Caco-2 (cell line): ENCODE results near the gene MBP. TPM values are rescaled to one million over a fixed set of nuclear protein-coding genes. Genes with fewer than 3 reads are reported as not detected.

Experiments used
- BruUV-seq: library from RNA; stranded (reverse); fragments of 400-500 nt; replicated peaks from 2 replicates; lab custom pipeline; 2021; lab: Mats Ljungman, UMichigan
- CTCF ChIA-PET: fragments of 300-600 bp; sonication (Branson Sonifier 250); formaldehyde crosslinking; loops from one replicate; lab custom pipeline; 2022; ENCODE audit warnings: antibody characterized with exemption; lab: Charles Lee
- POLR2A ChIA-PET: fragments of 300-600 bp; sonication (Branson Sonifier 250); formaldehyde crosslinking; loops from one replicate; lab custom pipeline; 2022; ENCODE audit warnings: antibody characterized with exemption; lab: Charles Lee
- DNase-seq, 2 experiments: peaks; one replicate each; pipeline versions ENCODE4 v3.0.0 to v3.0.0-alpha.2; 2020 to 2022
- H3K27me3 ChIP-seq: replicated peaks from 2 replicates; pipeline ENCODE4 v1.6.0; 2011; ENCODE audit warnings: low read length; ENCODE audit not compliant: control insufficient read depth, insufficient read depth
- H3K36me3 ChIP-seq: 2 replicates; pipeline ENCODE4 v1.5.1; 2011; ENCODE audit warnings: low read length; ENCODE audit not compliant: control insufficient read depth, insufficient read depth
- H3K4me1 ChIP-seq: fragments of 250-450 bp; sonication (Bioruptor Pico); 2 replicates; pipeline ENCODE4 v1.5.1; 2020; ENCODE audit warnings: mild to moderate bottlenecking
- H3K4me3 ChIP-seq: 2 replicates; pipeline ENCODE4 v1.5.1; 2011; ENCODE audit warnings: low read depth, mild to moderate bottlenecking, control low read depth, low read length
- H3K9me3 ChIP-seq: fragments of 250-450 bp; sonication (Bioruptor Pico); 2 replicates; pipeline ENCODE4 v1.5.1; 2020; ENCODE audit warnings: mild to moderate bottlenecking, moderate library complexity
- H3K27ac Mint-ChIP-seq: one replicate; pipeline ENCODE4 v1.8.0; 2022; ENCODE audit warnings: mixed read lengths; ENCODE audit not compliant: unreplicated experiment
- H3K27me3 Mint-ChIP-seq: one replicate; pipeline ENCODE4 v1.8.0; 2022; ENCODE audit warnings: mixed read lengths; ENCODE audit not compliant: insufficient read depth, unreplicated experiment
- H3K36me3 Mint-ChIP-seq: one replicate; pipeline ENCODE4 v1.8.0; 2022; ENCODE audit warnings: mild to moderate bottlenecking, mixed read lengths; ENCODE audit not compliant: insufficient read depth, unreplicated experiment
- H3K4me1 Mint-ChIP-seq: one replicate; pipeline ENCODE4 v1.8.0; 2022; ENCODE audit warnings: low read depth, mixed read lengths; ENCODE audit not compliant: unreplicated experiment
- H3K4me3 Mint-ChIP-seq: one replicate; pipeline ENCODE4 v1.8.0; 2022; ENCODE audit warnings: mild to moderate bottlenecking, moderate library complexity, mixed read lengths; ENCODE audit not compliant: unreplicated experiment
- H3K9me3 Mint-ChIP-seq: one replicate; pipeline ENCODE4 v1.8.0; 2022; ENCODE audit warnings: mixed read lengths; ENCODE audit not compliant: unreplicated experiment
- CTCF ChIP-seq, 2 experiments: fragments of 200-600 bp in 1 of 2; IDR thresholded peaks; 1 replicate in 1 of 2; 2 replicates in 1 of 2; pipeline versions ENCODE4 v1.5.1 to v1.8.0; 2011 to 2022; ENCODE audit warnings: antibody characterized with exemption in 1 of 2, control low read depth in 1 of 2, inconsistent platforms in 1 of 2, low read depth in 1 of 2, low read length in 1 of 2, mild to moderate bottlenecking in 1 of 2, moderate library complexity in 1 of 2; ENCODE audit not compliant: insufficient read depth in 1 of 2, severe bottlenecking in 1 of 2, unreplicated experiment in 1 of 2
- intact Hi-C: fragments of 100-400 bp; cut with micrococcal nuclease; formaldehyde crosslinking; loops from one replicate; pipeline ENCODE4 v1.10.0; 2022; ENCODE audit not compliant: unreplicated experiment
- total RNA-seq: library from RNA; stranded (reverse); gene quantifications from 2 replicates; pipeline ENCODE4 v1.2.3, GENCODE V29; 2022

Gene MBP
- total RNA-seq, 1 experiment from 2014 or later: 11.4 TPM

DNA sequence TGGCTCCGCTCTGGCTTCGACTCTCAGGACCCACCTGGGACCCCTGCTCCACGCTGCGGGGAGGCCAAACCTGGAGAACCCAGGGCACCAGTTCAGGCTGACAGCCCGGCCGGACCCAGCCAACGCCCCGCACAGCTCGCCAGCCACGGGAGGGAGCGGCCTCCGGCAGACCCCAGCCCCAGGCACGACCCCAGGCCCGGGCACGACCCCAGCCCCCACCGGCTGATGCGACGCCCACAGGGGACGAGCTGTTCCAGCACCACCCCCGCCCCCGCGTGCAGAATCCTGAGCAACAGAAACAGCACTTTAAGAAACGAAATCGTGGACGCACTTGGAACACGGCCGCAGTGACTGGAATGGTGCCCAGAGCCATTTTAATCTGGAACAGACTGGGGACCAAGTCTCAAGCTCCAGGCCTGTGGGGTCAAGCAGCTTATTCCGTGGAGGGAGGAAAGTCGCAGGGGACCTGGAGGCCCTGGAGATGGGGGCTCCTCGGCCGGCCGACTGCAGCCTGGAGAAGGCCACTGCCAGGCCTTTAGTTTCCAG lies 74.2 kb downstream of the MBP start:
- intact Hi-C loops: loop anchor here (5.0 kb wide), 4 partner anchors 74 to 566 kb away; partner anchors contain the start of genes MBP and ZNF236
- H3K4me1 Mint-ChIP-seq: peaks cover 12% of the 10 kb centered on the region

GRCh38 chr18:77057006-77057395 lies 75.6 kb downstream of the MBP start:
- H3K4me1 ChIP-seq: peaks cover 28% of the 10 kb centered on the region
- CTCF ChIA-PET: interaction anchor here (1.0 kb wide), 1 partner anchor 155 kb away, joined by 3 read pairs; no protein-coding TSS in a partner anchor
- Mint-ChIP-seq H3K4me3 (peak overlapping the region; percentile 82), H3K36me3 (no peaks in the 10 kb centered on the region), H3K27me3 (no peaks in the 10 kb centered on the region), H3K27ac (peak overlapping the region; percentile 94), H3K4me1 (peaks cover 12% of the 10 kb centered on the region), H3K9me3 (no peaks in the 10 kb centered on the region)
- POLR2A ChIA-PET: no interaction called here
- peak overlapping the region; percentile 0; the same call in 1 of the 2 replicates for H3K4me3 ChIP-seq
- no peaks in the 10 kb centered on the region for H3K36me3 ChIP-seq
- DNase-seq: no peak
- H3K27me3 ChIP-seq: no peaks in the 10 kb centered on the region
- BruUV-seq: no TSS peak
- no peaks in the 10 kb centered on the region for H3K9me3 ChIP-seq
- intact Hi-C loops: loop anchor here (5.0 kb wide), 4 partner anchors 75 to 565 kb away; partner anchors contain the start of genes MBP and ZNF236
- TF ChIP-seq CTCF (IDR thresholded peaks at IDR 0.05; ENCODE audit: insufficient read depth in 1 of 2, low read depth in 1 of 2, low read length in 1 of 2, severe bottlenecking in 1 of 2, unreplicated experiment in 1 of 2): no peak

More for the DNA sequence above, 74.2 kb downstream of the MBP start:
- ChIA-PET POLR2A (no interaction called here), CTCF (no interaction called here)
- no TSS peak for BruUV-seq
- Mint-ChIP-seq H3K9me3 (no peaks in the 10 kb centered on the region), H3K4me3 (no peak overlapping the region), H3K36me3 (no peaks in the 10 kb centered on the region), H3K27me3 (no peaks in the 10 kb centered on the region), H3K27ac (no peak overlapping the region)
- TF ChIP-seq CTCF (IDR thresholded peaks at IDR 0.05; ENCODE audit: insufficient read depth in 1 of 2, low read depth in 1 of 2, low read length in 1 of 2, severe bottlenecking in 1 of 2, unreplicated experiment in 1 of 2): no peak
- H3K27me3 ChIP-seq: no peaks in the 10 kb centered on the region
- no peaks in the 10 kb centered on the region for H3K36me3 ChIP-seq
- DNase-seq: no peak
- peaks cover 28% of the 10 kb centered on the region for H3K4me1 ChIP-seq
- H3K9me3 ChIP-seq: no peaks in the 10 kb centered on the region
- no peak overlapping the region for H3K4me3 ChIP-seq

GRCh38 chr18:77056344-77057005 lies 76.1 kb downstream of the MBP start:
- BruUV-seq: no TSS peak
- Histone ChIP-seq H3K27me3 (no peaks in the 10 kb centered on the region), H3K9me3 (no peaks in the 10 kb centered on the region), H3K4me3 (peak overlapping the region; percentile 5; the same call in 1 of the 2 replicates), H3K36me3 (no peaks in the 10 kb centered on the region), H3K4me1 (peaks cover 28% of the 10 kb centered on the region)
- intact Hi-C loops: loop anchor here (5.0 kb wide), 4 partner anchors 74 to 564 kb away; partner anchors contain the start of genes MBP and ZNF236
- DNase-seq: peak; percentile 36 to 54
- Mint-ChIP-seq H3K27me3 (no peaks in the 10 kb centered on the region), H3K9me3 (no peaks in the 10 kb centered on the region), H3K27ac (peak overlapping the region; percentile 94), H3K4me3 (peak overlapping the region; percentile 82), H3K36me3 (no peaks in the 10 kb centered on the region), H3K4me1 (peaks cover 12% of the 10 kb centered on the region)
- TF ChIP-seq CTCF (IDR thresholded peaks at IDR 0.05; ENCODE audit: insufficient read depth in 1 of 2, low read depth in 1 of 2, low read length in 1 of 2, severe bottlenecking in 1 of 2, unreplicated experiment in 1 of 2): no peak
- CTCF ChIA-PET: interaction anchor here (0.5 to 1.0 kb wide), 2 partner anchors 74 to 155 kb away, joined by 3 read pairs; no protein-coding TSS in a partner anchor
- POLR2A ChIA-PET: no interaction called here
